Keratinocyte (primary cell): ENCODE results near the gene TMA7B. TPM values are rescaled to one million over a fixed set of nuclear protein-coding genes. Genes with fewer than 3 reads are reported as not detected.

Source experiments
- DNase-seq: peaks from one replicate; pipeline ENCODE4 v3.0.0-alpha.2; 2011; ENCODE audit warnings: low read depth, missing footprints, low spot score
- FAIRE-seq: peaks from 2 replicates; lab custom pipeline; 2011; peaks lifted over from hg19 to GRCh38; lab: Jason Lieb, UNC
- H2AFZ ChIP-seq: 2 replicates; pipeline ENCODE4 v1.6.0; 2012; ENCODE audit warnings: low read length, control low read depth, inconsistent platforms; ENCODE audit not compliant: control insufficient read depth
- H3K27ac ChIP-seq: 2 replicates; pipeline ENCODE4 v1.5.1; 2011; ENCODE audit warnings: low read length; ENCODE audit not compliant: control insufficient read depth, insufficient read depth
- H3K27me3 ChIP-seq: 3 replicates; pipeline ENCODE4 v1.6.0; 2011; ENCODE audit warnings: low read length; ENCODE audit not compliant: control insufficient read depth, insufficient read depth; ENCODE audit errors: extremely low read depth
- H3K36me3 ChIP-seq, 2 experiments: 2 replicates in 1 of 2; 3 replicates in 1 of 2; pipeline ENCODE4 v1.5.1; 2011; ENCODE audit warnings: low read length in 2 of 2, mild to moderate bottlenecking in 1 of 2; ENCODE audit not compliant: control insufficient read depth in 2 of 2, insufficient read depth in 2 of 2; ENCODE audit errors: extremely low read depth in 1 of 2
- H3K4me1 ChIP-seq: 3 replicates; pipeline ENCODE4 v1.5.1; 2011; ENCODE audit warnings: low read length; ENCODE audit not compliant: control insufficient read depth, insufficient read depth; ENCODE audit errors: extremely low read depth
- H3K4me2 ChIP-seq: 3 replicates; pipeline ENCODE4 v1.6.0; 2011; ENCODE audit warnings: low read depth, low read length; ENCODE audit not compliant: control insufficient read depth, insufficient read depth; ENCODE audit errors: extremely low read depth
- H3K4me3 ChIP-seq, 3 experiments: fragments of 200-600 bp in 1 of 3; sonication (generic) in 1 of 3; 2 replicates in 2 of 3; 3 replicates in 1 of 3; pipeline ENCODE4 v1.5.1; 2011 to 2016; ENCODE audit warnings: low read length in 3 of 3, mild to moderate bottlenecking in 3 of 3, control low read depth in 2 of 3, inconsistent platforms in 1 of 3, low read depth in 1 of 3, mixed read lengths in 1 of 3, mixed run types in 1 of 3, moderate library complexity in 1 of 3; ENCODE audit not compliant: control insufficient read depth in 2 of 3, insufficient read depth in 2 of 3; ENCODE audit errors: extremely low read depth in 1 of 3
- H3K79me2 ChIP-seq: 2 replicates; pipeline ENCODE4 v1.6.0; 2012; ENCODE audit warnings: low read length; ENCODE audit not compliant: control insufficient read depth, insufficient read depth
- H3K9ac ChIP-seq: 3 replicates; pipeline ENCODE4 v1.6.0; 2011; ENCODE audit warnings: low read length; ENCODE audit not compliant: control insufficient read depth, insufficient read depth; ENCODE audit errors: extremely low read depth
- H3K9me1 ChIP-seq: 3 replicates; pipeline ENCODE4 v1.6.0; 2011; ENCODE audit warnings: low read length; ENCODE audit not compliant: control insufficient read depth, insufficient read depth; ENCODE audit errors: extremely low read depth
- H3K9me3 ChIP-seq: 2 replicates; pipeline ENCODE4 v1.5.1; 2012; ENCODE audit warnings: low read depth, low read length; ENCODE audit not compliant: control insufficient read depth
- H4K20me1 ChIP-seq: 3 replicates; pipeline ENCODE4 v1.6.0; 2011; ENCODE audit warnings: low read length; ENCODE audit not compliant: control insufficient read depth, insufficient read depth; ENCODE audit errors: extremely low read depth
- CTCF ChIP-seq, 3 experiments: IDR thresholded peaks in 1 of 3; conservative IDR thresholded peaks in 1 of 3; optimal IDR thresholded peaks in 1 of 3; 2 replicates in 2 of 3; 3 replicates in 1 of 3; pipeline versions ENCODE3 to v1.5.1; 2011; ENCODE audit warnings: low read length in 3 of 3, mild to moderate bottlenecking in 3 of 3, moderate library complexity in 2 of 3, control low read depth in 1 of 3, inconsistent platforms in 1 of 3; ENCODE audit not compliant: insufficient read depth in 2 of 3; ENCODE audit errors: extremely low read depth in 1 of 3
- EZH2 ChIP-seq: IDR thresholded peaks from one replicate; pipeline ENCODE4 v1.6.1; 2012; ENCODE audit warnings: inconsistent platforms, mild to moderate bottlenecking, low read length, moderate library complexity
- dilution Hi-C: fragments of 300-500 bp; cut with MboI; formaldehyde crosslinking; loops from one replicate; pipeline ENCODE4 v1.7.0; 2020; ENCODE audit warnings: low sequenced_read_pairs; ENCODE audit not compliant: extremely low pct_ligation_motif_present
- polyA plus RNA-seq, 5 experiments: library from polyadenylated mRNA; depleted of rRNA in 3 of 5; stranded (reverse) in 3 of 5; stranded (forward) in 1 of 5; unstranded in 1 of 5; fragments of >200 nt; gene quantifications; 1 replicate in 1 of 5; 2 replicates in 3 of 5; 3 replicates in 1 of 5; pipeline versions ENCODE4 v1.2.1 to v1.2.3, GENCODE V29; 2011 to 2012; ENCODE audit warnings: missing spikeins in 2 of 5, low read depth in 1 of 5, low replicate concordance in 1 of 5

The TMA7B gene
- polyA plus RNA-seq, 1 donor (not counting 4 experiments of a cell fraction or from before 2014, with no cell fraction given), result not detected

GRCh38 chr22:39938509-39939111 lies 21.6 kb upstream of the TMA7B start:
- no peak overlapping the region for H2AFZ ChIP-seq
- DNase-seq (no peak), FAIRE-seq (no peak)
- no peak overlapping the region for H3K4me3 ChIP-seq
- H3K9ac ChIP-seq, result no peak overlapping the region
- H3K79me2 ChIP-seq, result no peaks in the 10 kb centered on the region
- no peaks in the 10 kb centered on the region for H3K9me1 ChIP-seq
- no peak overlapping the region for H3K27ac ChIP-seq
- no peak overlapping the region for H3K4me2 ChIP-seq
- H3K36me3 ChIP-seq, result no peaks in the 10 kb centered on the region
- no peaks in the 10 kb centered on the region for H3K9me3 ChIP-seq
- dilution Hi-C loops, result no loop called here
- no peaks in the 10 kb centered on the region for H4K20me1 ChIP-seq
- H3K27me3 ChIP-seq, result peaks cover 39% of the 10 kb centered on the region
- H3K4me1 ChIP-seq, result no peaks in the 10 kb centered on the region
- no peak for TF ChIP-seq CTCF (optimal IDR thresholded peaks at IDR 0.05 in 1 of 3, IDR thresholded peaks at IDR 0.05 in 1 of 3, conservative IDR thresholded peaks at IDR 0.05 in 1 of 3; ENCODE audit: extremely low read depth in 1 of 3, insufficient read depth in 2 of 3, low read length in 3 of 3)

GRCh38 chr22:39939830-39940229 lies 20.4 kb upstream of the TMA7B start:
- Histone ChIP-seq H3K4me3 (no peak overlapping the region), H3K4me2 (no peak overlapping the region), H3K27ac (no peak overlapping the region), H3K4me1 (no peaks in the 10 kb centered on the region), H3K9me1 (no peaks in the 10 kb centered on the region), H3K36me3 (no peaks in the 10 kb centered on the region), H4K20me1 (no peaks in the 10 kb centered on the region), H3K9me3 (no peaks in the 10 kb centered on the region), H3K9ac (no peak overlapping the region), H3K79me2 (no peaks in the 10 kb centered on the region), H2AFZ (no peak overlapping the region), H3K27me3 (peaks cover 34% of the 10 kb centered on the region)
- dilution Hi-C loops, result no loop called here
- TF ChIP-seq CTCF (optimal IDR thresholded peaks at IDR 0.05 in 1 of 3, IDR thresholded peaks at IDR 0.05 in 1 of 3, conservative IDR thresholded peaks at IDR 0.05 in 1 of 3; ENCODE audit: extremely low read depth in 1 of 3, insufficient read depth in 2 of 3, low read length in 3 of 3) (no peak), EZH2 (no peak)
- no peak for FAIRE-seq
- DNase-seq, result no peak
